Keratinocyte (primary cell): Measurements from ENCODE around the gene GRIN3B. TPM values are rescaled to one million over a fixed set of nuclear protein-coding genes. Genes with fewer than 3 reads are reported as not detected.

ENCODE experiments used
- DNase-seq: peaks from one replicate; pipeline ENCODE4 v3.0.0-alpha.2; 2011; ENCODE audit warnings: low read depth, missing footprints, low spot score
- FAIRE-seq: peaks from 2 replicates; lab custom pipeline; 2011; peaks lifted over from hg19 to GRCh38; lab: Jason Lieb, UNC
- H2AFZ ChIP-seq: 2 replicates; pipeline ENCODE4 v1.6.0; 2012; ENCODE audit warnings: low read length, control low read depth, inconsistent platforms; ENCODE audit not compliant: control insufficient read depth
- H3K27ac ChIP-seq: 2 replicates; pipeline ENCODE4 v1.5.1; 2011; ENCODE audit warnings: low read length; ENCODE audit not compliant: control insufficient read depth, insufficient read depth
- H3K27me3 ChIP-seq: 3 replicates; pipeline ENCODE4 v1.6.0; 2011; ENCODE audit warnings: low read length; ENCODE audit not compliant: control insufficient read depth, insufficient read depth; ENCODE audit errors: extremely low read depth
- H3K36me3 ChIP-seq, 2 experiments: 2 replicates in 1 of 2; 3 replicates in 1 of 2; pipeline ENCODE4 v1.5.1; 2011; ENCODE audit warnings: low read length in 2 of 2, mild to moderate bottlenecking in 1 of 2; ENCODE audit not compliant: control insufficient read depth in 2 of 2, insufficient read depth in 2 of 2; ENCODE audit errors: extremely low read depth in 1 of 2
- H3K4me1 ChIP-seq: 3 replicates; pipeline ENCODE4 v1.5.1; 2011; ENCODE audit warnings: low read length; ENCODE audit not compliant: control insufficient read depth, insufficient read depth; ENCODE audit errors: extremely low read depth
- H3K4me2 ChIP-seq: 3 replicates; pipeline ENCODE4 v1.6.0; 2011; ENCODE audit warnings: low read depth, low read length; ENCODE audit not compliant: control insufficient read depth, insufficient read depth; ENCODE audit errors: extremely low read depth
- H3K4me3 ChIP-seq, 3 experiments: fragments of 200-600 bp in 1 of 3; sonication (generic) in 1 of 3; 2 replicates in 2 of 3; 3 replicates in 1 of 3; pipeline ENCODE4 v1.5.1; 2011 to 2016; ENCODE audit warnings: low read length in 3 of 3, mild to moderate bottlenecking in 3 of 3, control low read depth in 2 of 3, inconsistent platforms in 1 of 3, low read depth in 1 of 3, mixed read lengths in 1 of 3, mixed run types in 1 of 3, moderate library complexity in 1 of 3; ENCODE audit not compliant: control insufficient read depth in 2 of 3, insufficient read depth in 2 of 3; ENCODE audit errors: extremely low read depth in 1 of 3
- H3K79me2 ChIP-seq: 2 replicates; pipeline ENCODE4 v1.6.0; 2012; ENCODE audit warnings: low read length; ENCODE audit not compliant: control insufficient read depth, insufficient read depth
- H3K9ac ChIP-seq: 3 replicates; pipeline ENCODE4 v1.6.0; 2011; ENCODE audit warnings: low read length; ENCODE audit not compliant: control insufficient read depth, insufficient read depth; ENCODE audit errors: extremely low read depth
- H3K9me1 ChIP-seq: 3 replicates; pipeline ENCODE4 v1.6.0; 2011; ENCODE audit warnings: low read length; ENCODE audit not compliant: control insufficient read depth, insufficient read depth; ENCODE audit errors: extremely low read depth
- H3K9me3 ChIP-seq: 2 replicates; pipeline ENCODE4 v1.5.1; 2012; ENCODE audit warnings: low read depth, low read length; ENCODE audit not compliant: control insufficient read depth
- H4K20me1 ChIP-seq: 3 replicates; pipeline ENCODE4 v1.6.0; 2011; ENCODE audit warnings: low read length; ENCODE audit not compliant: control insufficient read depth, insufficient read depth; ENCODE audit errors: extremely low read depth
- CTCF ChIP-seq, 3 experiments: IDR thresholded peaks in 1 of 3; conservative IDR thresholded peaks in 1 of 3; optimal IDR thresholded peaks in 1 of 3; 2 replicates in 2 of 3; 3 replicates in 1 of 3; pipeline versions ENCODE3 to v1.5.1; 2011; ENCODE audit warnings: low read length in 3 of 3, mild to moderate bottlenecking in 3 of 3, moderate library complexity in 2 of 3, control low read depth in 1 of 3, inconsistent platforms in 1 of 3; ENCODE audit not compliant: insufficient read depth in 2 of 3; ENCODE audit errors: extremely low read depth in 1 of 3
- EZH2 ChIP-seq: IDR thresholded peaks from one replicate; pipeline ENCODE4 v1.6.1; 2012; ENCODE audit warnings: inconsistent platforms, mild to moderate bottlenecking, low read length, moderate library complexity
- dilution Hi-C: fragments of 300-500 bp; cut with MboI; formaldehyde crosslinking; loops from one replicate; pipeline ENCODE4 v1.7.0; 2020; ENCODE audit warnings: low sequenced_read_pairs; ENCODE audit not compliant: extremely low pct_ligation_motif_present
- polyA plus RNA-seq, 5 experiments: library from polyadenylated mRNA; depleted of rRNA in 3 of 5; stranded (reverse) in 3 of 5; stranded (forward) in 1 of 5; unstranded in 1 of 5; fragments of >200 nt; gene quantifications; 1 replicate in 1 of 5; 2 replicates in 3 of 5; 3 replicates in 1 of 5; pipeline versions ENCODE4 v1.2.1 to v1.2.3, GENCODE V29; 2011 to 2012; ENCODE audit warnings: missing spikeins in 2 of 5, low read depth in 1 of 5, low replicate concordance in 1 of 5

GRIN3B gene
- polyA plus RNA-seq, 1 donor (not counting 4 experiments of a cell fraction or from before 2014, with no cell fraction given), result 0.20 TPM

- no peaks in the 10 kb centered on the region for H3K79me2 ChIP-seq
- no peaks in the 10 kb centered on the region for H3K4me1 ChIP-seq
- H3K4me3 ChIP-seq, result no peak overlapping the region
- H3K36me3 ChIP-seq, result no peaks in the 10 kb centered on the region
- dilution Hi-C loops, result no loop called here
- H2AFZ ChIP-seq, result no peak overlapping the region
- H3K9me1 ChIP-seq, result no peaks in the 10 kb centered on the region
- TF ChIP-seq EZH2 (no peak), CTCF (optimal IDR thresholded peaks at IDR 0.05 in 1 of 3, IDR thresholded peaks at IDR 0.05 in 1 of 3, conservative IDR thresholded peaks at IDR 0.05 in 1 of 3; ENCODE audit: extremely low read depth in 1 of 3, insufficient read depth in 2 of 3, low read length in 3 of 3) (no peak)
- peaks cover 3% of the 10 kb centered on the region for H4K20me1 ChIP-seq
- no peak overlapping the region for H3K4me2 ChIP-seq
- H3K27me3 ChIP-seq, result peaks cover 41% of the 10 kb centered on the region
- no peak for DNase-seq
- no peaks in the 10 kb centered on the region for H3K9me3 ChIP-seq
- H3K9ac ChIP-seq, result no peak overlapping the region
- no peak for FAIRE-seq
- H3K27ac ChIP-seq, result no peak overlapping the region
Observed at GRCh38 chr19:1002600-1002999, 2.4 kb downstream of the GRIN3B start.

DNA sequence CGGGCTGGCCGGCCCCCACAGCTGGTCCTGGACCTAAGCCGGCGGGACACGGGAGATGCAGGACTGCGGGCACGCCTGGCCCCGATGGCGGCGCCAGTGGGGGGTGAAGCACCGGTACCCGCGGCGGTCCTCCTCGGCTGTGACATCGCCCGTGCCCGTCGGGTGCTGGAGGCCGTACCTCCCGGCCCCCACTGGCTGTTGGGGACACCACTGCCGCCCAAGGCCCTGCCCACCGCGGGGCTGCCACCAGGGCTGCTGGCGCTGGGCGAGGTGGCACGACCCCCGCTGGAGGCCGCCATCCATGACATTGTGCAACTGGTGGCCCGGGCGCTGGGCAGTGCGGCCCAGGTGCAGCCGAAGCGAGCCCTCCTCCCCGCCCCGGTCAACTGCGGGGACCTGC is 3.1 kb downstream of the GRIN3B start:
- Histone ChIP-seq H3K9me3 (no peaks in the 10 kb centered on the region), H3K79me2 (no peaks in the 10 kb centered on the region), H3K4me1 (no peaks in the 10 kb centered on the region), H3K27me3 (peaks cover 35% of the 10 kb centered on the region), H3K4me2 (no peak overlapping the region), H3K9ac (no peak overlapping the region), H3K9me1 (no peaks in the 10 kb centered on the region), H2AFZ (no peak overlapping the region), H3K4me3 (no peak overlapping the region), H3K36me3 (no peaks in the 10 kb centered on the region), H3K27ac (no peak overlapping the region), H4K20me1 (peaks cover 3% of the 10 kb centered on the region)
- dilution Hi-C loops, result no loop called here
- no peak for DNase-seq
- no peak for TF ChIP-seq EZH2
- no peak for TF ChIP-seq CTCF (optimal IDR thresholded peaks at IDR 0.05 in 1 of 3, IDR thresholded peaks at IDR 0.05 in 1 of 3, conservative IDR thresholded peaks at IDR 0.05 in 1 of 3; ENCODE audit: extremely low read depth in 1 of 3, insufficient read depth in 2 of 3, low read length in 3 of 3)
- no peak for FAIRE-seq
